Measurements from ENCODE around the gene WDR26.

Gene WDR26

GRCh38 chr1:224393294-224393693 lies 41.3 kb downstream of the WDR26 start:
- no peak for DNase-seq (ENCODE audit: low read depth, low spot score)

- DNase-seq (ENCODE audit: low read depth, low spot score), result no peak
These were observed 42.0 kb downstream of the WDR26 start for GRCh38 chr1:224392411-224393249.

- no peak for DNase-seq (ENCODE audit: low read depth, low spot score)
These were observed 44.1 kb downstream of the WDR26 start for GRCh38 chr1:224390517-224390916.

- no peak for DNase-seq (ENCODE audit: low read depth, low spot score)
These were observed 46.7 kb downstream of the WDR26 start for GRCh38 chr1:224387943-224388342.

GRCh38 chr1:224387302-224387912 lies 47.2 kb downstream of the WDR26 start:
- DNase-seq (ENCODE audit: low read depth, low spot score), result no peak

GRCh38 chr1:224383218-224383617 lies 51.4 kb downstream of the WDR26 start:
- no peak for DNase-seq (ENCODE audit: low read depth, low spot score)

GRCh38 chr1:224381880-224382548 lies 52.6 kb downstream of the WDR26 start:
- no peak for DNase-seq (ENCODE audit: low read depth, low spot score)

- DNase-seq (ENCODE audit: low read depth, low spot score), result no peak
These were observed 54.6 kb downstream of the WDR26 start for GRCh38 chr1:224380003-224380402.

GRCh38 chr1:224378855-224379631 lies 55.6 kb downstream of the WDR26 start:
- no peak for DNase-seq (ENCODE audit: low read depth, low spot score)

- DNase-seq (ENCODE audit: low read depth, low spot score), result no peak
These were observed 57.0 kb downstream of the WDR26 start for GRCh38 chr1:224377676-224378006.

GRCh38 chr1:224375059-224375458 lies 59.5 kb downstream of the WDR26 start:
- no peak for DNase-seq (ENCODE audit: low read depth, low spot score)

GRCh38 chr1:224373008-224373590 lies 61.5 kb downstream of the WDR26 start:
- no peak for DNase-seq (ENCODE audit: low read depth, low spot score)

- no peak for DNase-seq (ENCODE audit: low read depth, low spot score)
These were observed 66.2 kb downstream of the WDR26 start for GRCh38 chr1:224368409-224368808.

- no peak for DNase-seq (ENCODE audit: low read depth, low spot score)
These were observed 75.4 kb downstream of the WDR26 start for GRCh38 chr1:224359207-224359606.

- no peak for DNase-seq (ENCODE audit: low read depth, low spot score)
These were observed 76.4 kb downstream of the WDR26 start for GRCh38 chr1:224358237-224358636.

GRCh38 chr1:224357626-224358124 lies 76.9 kb downstream of the WDR26 start:
- DNase-seq (ENCODE audit: low read depth, low spot score), result no peak

GRCh38 chr1:224356685-224357625 lies 77.6 kb downstream of the WDR26 start, which contains the start of gene CNIH4:
Gene CNIH4, plus strand, starts transcription at chr1:224356879. Its CDS starts 46 bp downstream, at chr1:224356925.
- peak; percentile 81 for DNase-seq (ENCODE audit: low read depth, low spot score)

GRCh38 chr1:224353975-224354925 lies 80.3 kb downstream of the WDR26 start:
- DNase-seq (ENCODE audit: low read depth, low spot score), result no peak

All from activated naive CD8-positive, alpha-beta T cell treated with anti-CD3 and anti-CD28 coated beads, Interleukin-2, amount 50 U/mL, for 16 hours (primary cell).